Left ventricle myocardium inferior (tissue), 1 donor: ENCODE measurements around the gene FAM171A1. TPM values are rescaled to one million over a fixed set of nuclear protein-coding genes. Genes with fewer than 3 reads are reported as not detected.

Experiments
- DNase-seq: peaks from one replicate; pipeline ENCODE4 v3.0.0-alpha.2; 2020
- H3K27ac ChIP-seq: fragments of 200-600 bp; replicated peaks from 2 replicates; pipeline ENCODE4 v1.8.0; 2021
- H3K27me3 ChIP-seq: fragments of 200-600 bp; 2 replicates; pipeline ENCODE4 v1.8.0; 2021; ENCODE audit warnings: low read depth
- H3K36me3 ChIP-seq: fragments of 200-600 bp; 2 replicates; pipeline ENCODE4 v1.8.0; 2021
- H3K4me1 ChIP-seq: fragments of 200-600 bp; 2 replicates; pipeline ENCODE4 v1.8.0; 2021
- H3K4me3 ChIP-seq: fragments of 200-600 bp; 2 replicates; pipeline ENCODE4 v1.8.0; 2021; ENCODE audit warnings: mild to moderate bottlenecking, moderate library complexity
- H3K9me3 ChIP-seq: fragments of 200-600 bp; replicated peaks from 2 replicates; pipeline ENCODE4 v1.8.0; 2021
- intact Hi-C: fragments of 100-400 bp; cut with micrococcal nuclease; formaldehyde crosslinking; loops from one replicate; pipeline ENCODE4 v1.11.0; 2022
- total RNA-seq: library from RNA; stranded (reverse); fragmentation: NEBNext Ultra II Directional; extraction: Animal tissue kit (Norgen Biotek cat#: 25700); gene quantifications from one replicate; pipeline ENCODE4 v1.2.1, GENCODE V29; 2021
- TF ChIP-seq, protein P1 (sequence below): fragments of 200-600 bp; IDR thresholded peaks from 2 replicates; pipeline ENCODE4 v1.8.0; 2021; ENCODE audit warnings: antibody characterized with exemption, mild to moderate bottlenecking, borderline replicate concordance
- donor health status: DM: no; HTN: yes; CAD: no; lungs with severe emphysema.

FAM171A1 gene
- total RNA-seq, 1 donor from 2014 or later = 8.3 TPM

DNA sequence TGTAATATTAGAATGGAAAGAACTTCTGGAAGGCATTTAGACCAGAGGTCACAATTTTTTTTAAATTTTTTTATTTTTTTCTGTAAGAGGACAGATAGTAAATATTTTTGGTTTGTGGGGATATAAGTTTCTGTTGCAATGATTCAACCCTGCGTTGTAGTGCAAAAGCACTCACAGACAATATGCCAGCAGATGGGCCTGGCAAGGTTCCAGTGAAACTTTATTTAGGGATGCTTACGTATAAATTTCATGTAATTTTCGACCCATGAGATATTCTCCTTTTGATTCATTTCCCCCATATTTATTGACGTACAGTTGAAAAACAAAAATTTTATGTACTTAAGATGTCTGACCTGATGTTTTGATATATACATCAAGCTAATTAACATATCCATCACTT lies 129.8 kb downstream of the FAM171A1 start:
- no peak overlapping the region for H3K27ac ChIP-seq
- TF ChIP-seq, protein P1, sequence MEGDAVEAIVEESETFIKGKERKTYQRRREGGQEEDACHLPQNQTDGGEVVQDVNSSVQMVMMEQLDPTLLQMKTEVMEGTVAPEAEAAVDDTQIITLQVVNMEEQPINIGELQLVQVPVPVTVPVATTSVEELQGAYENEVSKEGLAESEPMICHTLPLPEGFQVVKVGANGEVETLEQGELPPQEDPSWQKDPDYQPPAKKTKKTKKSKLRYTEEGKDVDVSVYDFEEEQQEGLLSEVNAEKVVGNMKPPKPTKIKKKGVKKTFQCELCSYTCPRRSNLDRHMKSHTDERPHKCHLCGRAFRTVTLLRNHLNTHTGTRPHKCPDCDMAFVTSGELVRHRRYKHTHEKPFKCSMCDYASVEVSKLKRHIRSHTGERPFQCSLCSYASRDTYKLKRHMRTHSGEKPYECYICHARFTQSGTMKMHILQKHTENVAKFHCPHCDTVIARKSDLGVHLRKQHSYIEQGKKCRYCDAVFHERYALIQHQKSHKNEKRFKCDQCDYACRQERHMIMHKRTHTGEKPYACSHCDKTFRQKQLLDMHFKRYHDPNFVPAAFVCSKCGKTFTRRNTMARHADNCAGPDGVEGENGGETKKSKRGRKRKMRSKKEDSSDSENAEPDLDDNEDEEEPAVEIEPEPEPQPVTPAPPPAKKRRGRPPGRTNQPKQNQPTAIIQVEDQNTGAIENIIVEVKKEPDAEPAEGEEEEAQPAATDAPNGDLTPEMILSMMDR = no peak

GRCh38 chr10:15238555-15239335 lies 132.3 kb downstream of the FAM171A1 start:
- H3K4me3 ChIP-seq = no peak overlapping the region
- intact Hi-C loops = no loop called here
- no peak for DNase-seq
- H3K9me3 ChIP-seq = peaks cover 4% of the 10 kb centered on the region
- peaks cover 8% of the 10 kb centered on the region for H3K36me3 ChIP-seq
- H3K27ac ChIP-seq = no peak overlapping the region
- H3K27me3 ChIP-seq = no peaks in the 10 kb centered on the region
- TF ChIP-seq, protein P1 = no peak
- H3K4me1 ChIP-seq = peaks cover 22% of the 10 kb centered on the region

More for the DNA sequence above, 129.8 kb downstream of the FAM171A1 start:
- H3K27me3 ChIP-seq = no peaks in the 10 kb centered on the region
- H3K36me3 ChIP-seq = peaks cover 8% of the 10 kb centered on the region
- peaks cover 22% of the 10 kb centered on the region for H3K4me1 ChIP-seq
- intact Hi-C loops = no loop called here
- no peak overlapping the region for H3K4me3 ChIP-seq
- no peak for DNase-seq
- peaks cover 4% of the 10 kb centered on the region for H3K9me3 ChIP-seq

- TF ChIP-seq, protein P1 = no peak
- Histone ChIP-seq H3K9me3 (peaks cover 2% of the 10 kb centered on the region), H3K4me1 (peaks cover 22% of the 10 kb centered on the region), H3K27me3 (no peaks in the 10 kb centered on the region), H3K4me3 (no peak overlapping the region), H3K27ac (peak overlapping the region; percentile 52), H3K36me3 (no peaks in the 10 kb centered on the region)
- no peak for DNase-seq
- intact Hi-C loops = no loop called here
Measured at GRCh38 chr10:15237351-15237750, 133.7 kb downstream of the FAM171A1 start.

GRCh38 chr10:15236340-15236739 lies 134.7 kb downstream of the FAM171A1 start:
- intact Hi-C loops = no loop called here
- DNase-seq = no peak
- no peak overlapping the region for H3K27ac ChIP-seq
- no peaks in the 10 kb centered on the region for H3K27me3 ChIP-seq
- peaks cover 22% of the 10 kb centered on the region for H3K4me1 ChIP-seq
- no peaks in the 10 kb centered on the region for H3K9me3 ChIP-seq
- TF ChIP-seq, protein P1 = no peak
- no peak overlapping the region for H3K4me3 ChIP-seq
- no peaks in the 10 kb centered on the region for H3K36me3 ChIP-seq

- no peaks in the 10 kb centered on the region for H3K36me3 ChIP-seq
- no peak overlapping the region for H3K27ac ChIP-seq
- H3K27me3 ChIP-seq = no peaks in the 10 kb centered on the region
- peaks cover 6% of the 10 kb centered on the region for H3K4me1 ChIP-seq
- no peaks in the 10 kb centered on the region for H3K9me3 ChIP-seq
- no peak for DNase-seq
- TF ChIP-seq, protein P1 = no peak
- intact Hi-C loops = no loop called here
- no peak overlapping the region for H3K4me3 ChIP-seq
Measured at GRCh38 chr10:15232279-15232678, 138.8 kb downstream of the FAM171A1 start.
